A673 (cell line): ENCODE data around the gene NOP58.

Experiments
- CTCF ChIP-seq: fragments of 300-800, 200-600 bp; sonication (generic); conservative IDR thresholded peaks from 2 replicates; pipeline ENCODE4 v1.5.1; 2017; ENCODE audit warnings: low read depth, mild to moderate bottlenecking, antibody characterized with exemption, low read length, moderate library complexity, mixed read lengths
- EZH2 ChIP-seq: fragments of 200-600 bp; sonication (generic); IDR thresholded peaks from 2 replicates; pipeline ENCODE4 v1.6.1; 2017; ENCODE audit warnings: borderline replicate concordance, low read depth, mild to moderate bottlenecking, mixed read lengths, antibody characterized with exemption, low read length; ENCODE audit not compliant: poor library complexity, severe bottlenecking

- TF ChIP-seq CTCF, result no peak
- no peak for TF ChIP-seq EZH2
Measured at GRCh38 chr2:202270487-202270886, 4.9 kb downstream of the NOP58 start.
